Duodenal mucosa (tissue), 2 donors: ENCODE measurements around the gene CLTA.

Experiments used
- H3K27ac ChIP-seq: one replicate; pipeline ENCODE4 v1.7.0; 2013; ENCODE audit warnings: low read depth, low read length
- H3K27me3 ChIP-seq, 2 donors: one replicate each; pipeline ENCODE4 v1.7.0; 2013; ENCODE audit warnings: low read length in 2 of 2, control low read depth in 1 of 2; ENCODE audit not compliant: insufficient read depth in 2 of 2, control insufficient read depth in 1 of 2
- H3K36me3 ChIP-seq, 2 donors: one replicate each; pipeline ENCODE4 v1.7.0; 2013; ENCODE audit warnings: low read length in 2 of 2, control low read depth in 1 of 2; ENCODE audit not compliant: insufficient read depth in 2 of 2, control insufficient read depth in 1 of 2
- H3K4me1 ChIP-seq, 2 donors: one replicate each; pipeline ENCODE4 v1.7.0; 2013; ENCODE audit warnings: low read length in 2 of 2, control low read depth in 1 of 2; ENCODE audit not compliant: insufficient read depth in 2 of 2, control insufficient read depth in 1 of 2
- H3K4me3 ChIP-seq, 2 donors: one replicate each; pipeline ENCODE4 v1.7.0; 2013; ENCODE audit warnings: low read length in 2 of 2, low read depth in 1 of 2
- H3K9ac ChIP-seq, 2 donors: one replicate each; pipeline ENCODE4 v1.7.0; 2013; ENCODE audit warnings: low read length in 2 of 2, low read depth in 1 of 2
- H3K9me3 ChIP-seq, 2 donors: one replicate each; pipeline ENCODE4 v1.7.0; 2013; ENCODE audit warnings: low read length in 2 of 2, control low read depth in 1 of 2; ENCODE audit not compliant: control insufficient read depth in 1 of 2

CLTA gene

GRCh38 chr9:36207016-36207415, 16.3 kb downstream of the CLTA start:
- Histone ChIP-seq H3K27me3 (no peaks in the 10 kb centered on the region), H3K27ac (no peak overlapping the region), H3K9ac (no peak overlapping the region), H3K4me1 (peaks cover 0 to 3% of the 10 kb centered on the region in 2 donors), H3K36me3 (peaks cover 70 to 99% of the 10 kb centered on the region in 2 donors), H3K4me3 (no peak overlapping the region), H3K9me3 (no peaks in the 10 kb centered on the region)

DNA sequence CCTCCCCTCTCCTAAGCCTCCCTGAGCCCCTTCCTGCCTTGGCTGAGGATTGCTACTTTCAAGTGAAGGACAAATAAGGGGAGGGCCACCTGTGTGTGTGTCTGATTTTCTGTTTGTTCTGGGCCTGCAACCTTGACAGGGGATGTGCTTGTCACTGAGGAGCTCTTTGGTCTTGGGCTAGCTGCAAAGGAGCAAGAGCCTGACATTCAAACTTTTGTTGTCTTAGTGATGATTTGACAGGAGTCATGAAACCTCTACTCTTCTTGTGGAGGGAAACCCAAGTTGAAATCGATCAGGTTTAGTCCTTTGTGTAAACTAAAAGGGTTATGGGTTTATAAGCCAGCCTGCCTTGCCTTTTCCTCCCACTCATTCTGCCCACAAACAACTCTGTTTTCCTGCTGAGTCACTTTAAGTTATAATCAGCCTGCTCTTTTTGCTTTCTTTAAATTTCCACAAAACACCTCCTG, 16.9 kb downstream of the CLTA start:
- Histone ChIP-seq H3K4me3 (no peak overlapping the region), H3K4me1 (peaks cover 0 to 3% of the 10 kb centered on the region in 2 donors), H3K9me3 (no peaks in the 10 kb centered on the region), H3K27ac (no peak overlapping the region), H3K9ac (no peak overlapping the region), H3K36me3 (peaks cover 71 to 99% of the 10 kb centered on the region in 2 donors), H3K27me3 (no peaks in the 10 kb centered on the region)

DNA sequence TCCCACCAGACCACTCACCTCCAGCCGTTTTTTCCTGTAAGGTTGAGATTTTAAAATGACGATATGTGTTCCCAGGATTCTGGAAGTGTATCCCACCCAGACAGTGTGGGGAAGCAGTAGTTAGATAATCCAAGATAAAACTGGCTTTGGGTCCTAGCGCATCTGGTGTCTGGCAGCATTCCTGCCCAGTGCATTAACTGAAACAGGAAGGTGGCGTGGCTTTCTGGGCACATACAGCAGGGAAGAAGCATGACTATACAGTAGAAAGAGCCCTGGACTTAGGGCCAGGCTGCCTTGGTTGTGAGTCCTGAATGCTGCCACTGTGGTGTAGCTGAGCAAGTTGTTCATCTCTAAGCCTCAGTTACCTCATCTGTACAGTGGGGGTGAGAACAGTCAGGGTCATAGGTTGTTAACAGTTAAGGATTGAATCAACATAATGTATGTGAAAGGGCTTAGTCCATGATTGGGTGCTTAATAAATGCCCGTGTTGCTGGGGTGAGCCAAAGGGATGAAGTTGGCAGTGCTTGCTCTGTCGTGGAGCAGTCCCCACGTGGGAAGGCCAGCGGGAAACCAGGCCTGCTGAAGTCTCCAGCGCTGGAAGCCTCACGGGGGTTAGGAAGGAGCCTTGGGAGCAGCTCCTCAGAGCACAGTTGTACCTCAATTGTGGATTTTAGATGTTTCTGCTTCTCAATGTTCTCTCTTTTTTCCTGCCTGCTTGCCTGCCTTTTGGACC, 18.0 kb downstream of the CLTA start:
- H3K4me1 ChIP-seq, result peaks cover 0 to 3% of the 10 kb centered on the region in 2 donors
- no peaks in the 10 kb centered on the region for H3K27me3 ChIP-seq
- H3K36me3 ChIP-seq, result peaks cover 69 to 98% of the 10 kb centered on the region in 2 donors
- no peak overlapping the region for H3K27ac ChIP-seq
- no peak overlapping the region for H3K9ac ChIP-seq
- H3K4me3 ChIP-seq, result no peak overlapping the region
- H3K9me3 ChIP-seq, result no peaks in the 10 kb centered on the region

DNA sequence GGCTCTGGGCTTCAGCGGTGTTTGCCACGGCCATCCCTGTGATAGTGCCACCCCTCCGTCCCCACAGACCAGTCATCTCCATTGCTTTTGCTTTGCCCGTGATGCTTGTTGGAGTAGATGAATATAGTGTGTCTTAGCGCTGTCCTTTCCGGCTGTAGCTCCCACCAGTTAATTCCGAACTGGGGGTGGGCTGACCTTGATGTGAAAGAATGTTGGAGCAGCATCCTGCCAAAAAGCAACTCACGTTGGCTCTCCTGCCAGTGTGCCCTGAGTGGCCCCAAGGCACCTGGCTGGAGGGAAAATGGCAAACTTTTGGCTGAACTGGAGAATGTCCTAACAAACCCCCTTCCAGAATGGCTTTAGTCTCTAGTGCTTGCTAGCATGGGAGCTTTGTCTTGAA, 20.0 kb downstream of the CLTA start:
- Histone ChIP-seq H3K27ac (no peak overlapping the region), H3K27me3 (no peaks in the 10 kb centered on the region), H3K9me3 (no peaks in the 10 kb centered on the region), H3K9ac (no peak overlapping the region), H3K4me1 (peaks cover 0 to 3% of the 10 kb centered on the region in 2 donors), H3K36me3 (peaks cover 51 to 87% of the 10 kb centered on the region in 2 donors), H3K4me3 (no peak overlapping the region)

GRCh38 chr9:36211510-36211909, 20.8 kb downstream of the CLTA start:
- Histone ChIP-seq H3K9ac (no peak overlapping the region), H3K27me3 (no peaks in the 10 kb centered on the region), H3K36me3 (peaks cover 46 to 84% of the 10 kb centered on the region in 2 donors), H3K9me3 (no peaks in the 10 kb centered on the region), H3K4me1 (peaks cover 0 to 3% of the 10 kb centered on the region in 2 donors), H3K4me3 (no peak overlapping the region), H3K27ac (no peak overlapping the region)

DNA sequence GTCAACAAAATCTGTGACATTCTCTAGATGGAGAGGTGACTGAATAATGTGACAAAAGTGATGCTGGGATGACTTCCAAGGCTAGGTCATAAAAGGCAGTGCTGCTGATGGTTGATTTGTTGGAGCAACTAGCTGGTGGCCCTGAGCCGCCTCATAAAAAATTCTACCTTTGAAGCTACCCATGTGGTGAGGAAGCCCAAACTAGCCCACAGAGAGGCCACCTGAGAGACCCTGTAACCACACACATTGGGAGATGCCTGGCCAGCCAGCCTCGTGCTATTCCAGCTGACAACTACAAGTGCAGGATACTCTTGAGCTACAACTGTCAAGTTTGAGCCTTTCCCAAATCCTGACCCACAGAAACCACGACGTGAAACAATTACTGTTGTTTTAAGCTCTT, 22.7 kb downstream of the CLTA start:
- H3K9ac ChIP-seq, result no peak overlapping the region
- no peaks in the 10 kb centered on the region for H3K27me3 ChIP-seq
- no peak overlapping the region for H3K4me3 ChIP-seq
- H3K36me3 ChIP-seq, result peaks cover 35 to 81% of the 10 kb centered on the region in 2 donors
- H3K4me1 ChIP-seq, result no peaks in the 10 kb centered on the region
- H3K27ac ChIP-seq, result no peak overlapping the region
- H3K9me3 ChIP-seq, result no peaks in the 10 kb centered on the region

DNA sequence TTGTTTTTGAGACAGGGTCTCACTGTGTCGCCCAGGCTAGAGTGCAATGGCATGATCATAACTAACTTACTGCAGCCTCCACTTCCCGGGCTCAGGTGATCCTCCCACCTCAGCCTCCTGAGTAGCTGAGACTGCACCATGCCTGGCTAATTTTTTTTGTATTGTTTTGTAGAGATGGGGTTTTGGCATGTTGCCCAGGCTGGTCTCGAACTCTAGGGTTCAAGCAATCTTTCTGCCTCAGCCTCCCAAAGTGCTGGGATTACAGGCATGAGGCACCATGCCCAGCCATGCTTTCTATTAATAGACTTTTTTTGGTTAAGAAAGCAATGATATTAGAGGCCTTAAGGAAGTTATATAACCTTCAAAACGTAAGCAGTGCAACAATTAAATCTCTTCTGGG, 23.3 kb downstream of the CLTA start:
- peaks cover 29 to 81% of the 10 kb centered on the region in 2 donors for H3K36me3 ChIP-seq
- no peaks in the 10 kb centered on the region for H3K4me1 ChIP-seq

GRCh38 chr9:36214571-36214970, 23.9 kb downstream of the CLTA start:
- H3K9ac ChIP-seq, result no peak overlapping the region
- no peaks in the 10 kb centered on the region for H3K4me1 ChIP-seq
- no peak overlapping the region for H3K27ac ChIP-seq
- peaks cover 29 to 81% of the 10 kb centered on the region in 2 donors for H3K36me3 ChIP-seq
- H3K27me3 ChIP-seq, result no peaks in the 10 kb centered on the region
- H3K4me3 ChIP-seq, result no peak overlapping the region
- no peaks in the 10 kb centered on the region for H3K9me3 ChIP-seq

More for the DNA sequence above, 23.3 kb downstream of the CLTA start:
- Histone ChIP-seq H3K27me3 (no peaks in the 10 kb centered on the region), H3K27ac (no peak overlapping the region), H3K9ac (no peak overlapping the region), H3K9me3 (no peaks in the 10 kb centered on the region), H3K4me3 (no peak overlapping the region)

DNA sequence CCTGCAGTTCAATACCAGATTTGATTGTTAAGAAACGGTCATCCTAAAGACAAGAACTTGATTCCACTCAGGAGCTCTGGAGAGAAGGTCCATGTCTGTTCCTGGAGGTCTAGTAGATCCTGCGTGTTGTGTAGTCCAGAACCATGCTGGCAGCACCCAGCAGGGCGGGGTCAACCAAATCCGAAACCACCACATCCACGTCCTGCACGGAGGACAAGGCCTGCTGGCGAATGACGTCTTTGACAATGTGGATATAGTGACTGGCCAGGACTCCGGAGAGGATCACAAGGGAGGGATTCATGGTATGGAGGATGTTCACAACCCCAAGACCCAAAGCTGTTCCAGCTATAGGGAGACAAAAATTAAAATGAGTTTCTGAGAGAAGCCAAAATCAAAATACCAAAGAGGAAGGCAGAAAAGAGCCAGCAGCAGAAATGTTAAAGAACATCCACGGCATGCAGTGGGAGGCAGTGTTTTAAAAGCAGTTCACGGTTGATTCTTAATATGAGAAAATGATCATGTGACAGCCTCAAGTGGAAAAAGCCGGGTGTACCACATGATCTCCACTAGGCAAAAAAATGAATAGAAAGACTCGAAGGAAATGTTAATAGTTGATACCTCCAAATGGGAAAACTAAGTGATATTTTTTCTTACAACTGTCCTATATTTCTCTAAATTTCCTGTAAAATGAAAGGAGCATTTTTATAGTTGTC, 26.7 kb downstream of the CLTA start:
- H3K27ac ChIP-seq, result no peak overlapping the region

GRCh38 chr9:36218011-36218410, 27.3 kb downstream of the CLTA start:
- H3K9me3 ChIP-seq, result peaks cover 0 to 5% of the 10 kb centered on the region in 2 donors
- H3K9ac ChIP-seq, result no peak overlapping the region
- peaks cover 22 to 77% of the 10 kb centered on the region in 2 donors for H3K36me3 ChIP-seq
- H3K27me3 ChIP-seq, result no peaks in the 10 kb centered on the region
- H3K4me1 ChIP-seq, result no peaks in the 10 kb centered on the region
- H3K4me3 ChIP-seq, result no peak overlapping the region
- no peak overlapping the region for H3K27ac ChIP-seq

More for the DNA sequence above, 26.7 kb downstream of the CLTA start:
- H3K4me3 ChIP-seq, result no peak overlapping the region
- H3K4me1 ChIP-seq, result no peaks in the 10 kb centered on the region
- no peak overlapping the region for H3K9ac ChIP-seq
- peaks cover 22 to 77% of the 10 kb centered on the region in 2 donors for H3K36me3 ChIP-seq
- no peaks in the 10 kb centered on the region for H3K27me3 ChIP-seq
- peaks cover 0 to 1% of the 10 kb centered on the region in 2 donors for H3K9me3 ChIP-seq
